ENCODE results near the gene DMD. TPM values are rescaled to one million over a fixed set of nuclear protein-coding genes. Genes with fewer than 3 reads are reported as not detected.

DMD gene
- total RNA-seq, 3 donors from 2014 or later: 11.2 to 140 (median 12.6) TPM

DNA sequence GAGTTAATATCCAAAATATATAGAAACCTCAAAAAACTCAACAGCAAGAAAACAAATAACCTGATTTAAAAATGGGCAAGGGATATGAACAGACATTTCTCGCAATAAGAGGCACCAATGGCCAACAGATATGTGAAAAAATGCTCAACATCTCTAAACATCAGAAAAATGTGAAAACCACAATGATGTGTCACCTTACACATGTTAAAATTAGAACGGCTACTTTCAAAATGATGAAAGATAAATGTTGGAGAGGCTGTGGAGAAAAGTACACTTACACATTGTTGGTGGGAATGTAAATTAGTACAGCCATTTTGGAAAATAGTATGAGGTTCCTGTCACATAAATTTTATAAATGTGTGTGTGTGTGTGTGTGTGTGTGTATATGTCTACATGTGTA, 731.3 kb downstream of the DMD start:
- intact Hi-C loops (cut with DNase I, micrococcal nuclease): no loop called here
- Histone ChIP-seq H3K4me1 (ENCODE audit: low read depth) (no peaks in the 10 kb centered on the region), H3K9me3 (no peaks in the 10 kb centered on the region), H3K36me3 (ENCODE audit: low read depth) (no peaks in the 10 kb centered on the region), H3K4me3 (no peak overlapping the region)
- no peak for DNase-seq
- ATAC-seq: no peak
- TF ChIP-seq, protein P1, sequence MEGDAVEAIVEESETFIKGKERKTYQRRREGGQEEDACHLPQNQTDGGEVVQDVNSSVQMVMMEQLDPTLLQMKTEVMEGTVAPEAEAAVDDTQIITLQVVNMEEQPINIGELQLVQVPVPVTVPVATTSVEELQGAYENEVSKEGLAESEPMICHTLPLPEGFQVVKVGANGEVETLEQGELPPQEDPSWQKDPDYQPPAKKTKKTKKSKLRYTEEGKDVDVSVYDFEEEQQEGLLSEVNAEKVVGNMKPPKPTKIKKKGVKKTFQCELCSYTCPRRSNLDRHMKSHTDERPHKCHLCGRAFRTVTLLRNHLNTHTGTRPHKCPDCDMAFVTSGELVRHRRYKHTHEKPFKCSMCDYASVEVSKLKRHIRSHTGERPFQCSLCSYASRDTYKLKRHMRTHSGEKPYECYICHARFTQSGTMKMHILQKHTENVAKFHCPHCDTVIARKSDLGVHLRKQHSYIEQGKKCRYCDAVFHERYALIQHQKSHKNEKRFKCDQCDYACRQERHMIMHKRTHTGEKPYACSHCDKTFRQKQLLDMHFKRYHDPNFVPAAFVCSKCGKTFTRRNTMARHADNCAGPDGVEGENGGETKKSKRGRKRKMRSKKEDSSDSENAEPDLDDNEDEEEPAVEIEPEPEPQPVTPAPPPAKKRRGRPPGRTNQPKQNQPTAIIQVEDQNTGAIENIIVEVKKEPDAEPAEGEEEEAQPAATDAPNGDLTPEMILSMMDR (IDR thresholded peaks at IDR 0.05): no peak

DNA sequence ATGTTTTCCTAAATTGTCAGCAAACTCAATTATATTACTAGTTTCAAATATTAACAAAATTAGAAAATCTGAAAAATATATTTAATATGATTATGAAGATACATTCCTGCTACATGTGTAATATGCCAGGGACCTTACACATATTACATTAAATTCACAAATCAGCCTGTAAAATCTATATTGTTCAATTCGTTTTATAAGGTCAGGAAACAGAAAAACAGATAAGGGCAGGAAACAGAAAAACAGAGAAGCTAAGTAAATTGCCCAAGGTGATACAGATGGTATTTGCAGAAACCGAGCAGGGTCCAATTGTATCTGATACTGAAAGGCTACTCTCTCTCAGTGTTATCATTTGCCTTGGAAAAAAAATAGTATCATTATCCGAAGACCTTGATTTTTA, 739.0 kb downstream of the DMD start:
- DNase-seq (no peak), ATAC-seq (no peak)
- intact Hi-C loops (cut with DNase I, micrococcal nuclease): no loop called here
- no peaks in the 10 kb centered on the region for H3K9me3 ChIP-seq
- TF ChIP-seq, protein P1 (IDR thresholded peaks at IDR 0.05): no peak
- H3K4me1 ChIP-seq (ENCODE audit: low read depth): no peaks in the 10 kb centered on the region
- H3K4me3 ChIP-seq: no peak overlapping the region
- no peaks in the 10 kb centered on the region for H3K36me3 ChIP-seq (ENCODE audit: low read depth)

DNA sequence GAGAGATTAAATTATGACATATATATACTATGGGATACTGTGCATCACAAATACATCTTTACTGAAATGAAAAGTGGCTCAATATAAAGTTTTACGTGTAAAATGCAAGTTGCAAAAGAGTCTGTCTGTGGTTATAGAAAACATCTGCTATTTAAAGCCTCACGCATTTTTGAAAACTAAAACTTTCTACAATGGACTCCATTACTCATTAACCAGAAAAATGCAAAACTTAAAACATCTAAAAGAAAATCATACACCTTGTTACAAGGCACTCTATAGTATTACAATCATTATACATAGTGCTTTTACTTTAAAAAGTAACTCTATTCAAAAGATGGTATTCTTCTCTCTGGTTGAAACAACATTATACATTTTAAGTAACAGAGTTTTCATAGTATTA, 755.6 kb downstream of the DMD start:
- intact Hi-C loops (cut with DNase I, micrococcal nuclease): no loop called here
- H3K9me3 ChIP-seq: no peaks in the 10 kb centered on the region

DNA sequence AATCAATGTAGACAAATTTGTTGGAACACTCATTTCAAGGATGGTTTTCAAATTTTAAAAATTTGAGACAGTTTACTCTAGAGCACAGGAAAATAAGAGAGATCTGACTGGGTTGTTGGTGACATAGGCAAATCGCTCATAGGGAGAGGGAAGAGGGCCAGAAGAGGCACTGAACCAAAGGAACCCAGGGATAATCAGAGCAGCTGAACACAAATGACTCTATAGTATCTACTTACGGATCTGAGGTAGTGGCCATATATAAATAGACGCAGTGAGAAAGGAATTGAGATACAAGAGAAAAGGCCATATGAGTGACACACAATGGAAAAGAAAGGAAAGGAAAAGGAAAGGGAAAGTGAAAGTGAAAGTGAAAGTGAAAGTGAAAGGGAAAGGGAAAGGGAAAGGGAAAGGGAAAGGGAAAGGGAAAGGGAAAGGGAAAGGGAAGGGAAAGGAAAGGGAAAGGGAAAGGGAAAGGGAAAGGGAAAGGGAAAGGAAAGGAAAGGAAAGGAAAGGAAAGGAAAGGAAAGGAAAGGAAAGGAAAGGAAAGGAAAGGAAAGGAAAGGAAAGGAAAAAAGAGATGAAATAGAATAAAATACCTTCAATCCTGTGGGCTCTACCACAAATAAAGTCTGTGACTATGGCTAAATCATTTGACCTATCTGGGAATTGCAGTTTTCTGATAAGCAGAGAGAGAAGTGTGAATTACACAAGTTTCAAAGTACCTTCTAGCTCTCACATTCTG, 759.2 kb downstream of the DMD start:
- TF ChIP-seq, protein P1 (IDR thresholded peaks at IDR 0.05): no peak
- no peak for ATAC-seq
- intact Hi-C loops (cut with DNase I, micrococcal nuclease): no loop called here
- no peak overlapping the region for H3K4me3 ChIP-seq
- no peaks in the 10 kb centered on the region for H3K9me3 ChIP-seq
- no peaks in the 10 kb centered on the region for H3K4me1 ChIP-seq (ENCODE audit: low read depth)
- no peak for DNase-seq
- H3K36me3 ChIP-seq (ENCODE audit: low read depth): no peaks in the 10 kb centered on the region

More for the DNA sequence above, 755.6 kb downstream of the DMD start:
- DNase-seq: no peak
- H3K36me3 ChIP-seq (ENCODE audit: low read depth): no peaks in the 10 kb centered on the region
- ATAC-seq: no peak
- TF ChIP-seq, protein P1 (IDR thresholded peaks at IDR 0.05): no peak
- no peak overlapping the region for H3K4me3 ChIP-seq
- no peaks in the 10 kb centered on the region for H3K4me1 ChIP-seq (ENCODE audit: low read depth)

- intact Hi-C loops (cut with DNase I, micrococcal nuclease): no loop called here
- no peaks in the 10 kb centered on the region for H3K9me3 ChIP-seq
- TF ChIP-seq, protein P1 (IDR thresholded peaks at IDR 0.05): no peak
Measured at GRCh38 chrX:32448945-32449344, 762.4 kb downstream of the DMD start.

More at GRCh38 chrX:32448945-32449344, 762.4 kb downstream of the DMD start:
- H3K4me1 ChIP-seq (ENCODE audit: low read depth): no peaks in the 10 kb centered on the region
- ATAC-seq: no peak
- H3K4me3 ChIP-seq: no peak overlapping the region
- DNase-seq: no peak
- H3K36me3 ChIP-seq (ENCODE audit: low read depth): no peaks in the 10 kb centered on the region
